ENCODE data around the gene SETD2.

The SETD2 gene

GRCh38 chr3:47016086-47016933 is 147.6 kb downstream of the SETD2 start:
- no peak overlapping the region for H3K4me3 ChIP-seq (ENCODE audit: low read depth, low read length)
- no peak for DNase-seq (ENCODE audit: low read depth)

- H3K4me3 ChIP-seq (ENCODE audit: low read depth, low read length) = no peak overlapping the region
- DNase-seq (ENCODE audit: low read depth) = no peak
Measured at GRCh38 chr3:47015151-47015550, 148.8 kb downstream of the SETD2 start.

GRCh38 chr3:47014036-47014435 is 149.9 kb downstream of the SETD2 start:
- DNase-seq (ENCODE audit: low read depth) = no peak
- H3K4me3 ChIP-seq (ENCODE audit: low read depth, low read length) = no peak overlapping the region

GRCh38 chr3:47013231-47013630 is 150.7 kb downstream of the SETD2 start:
- DNase-seq (ENCODE audit: low read depth) = no peak
- H3K4me3 ChIP-seq (ENCODE audit: low read depth, low read length) = no peak overlapping the region

GRCh38 chr3:47012342-47013230 is 151.3 kb downstream of the SETD2 start:
- no peak for DNase-seq (ENCODE audit: low read depth)
- H3K4me3 ChIP-seq (ENCODE audit: low read depth, low read length) = no peak overlapping the region

- no peak for DNase-seq (ENCODE audit: low read depth)
- no peak overlapping the region for H3K4me3 ChIP-seq (ENCODE audit: low read depth, low read length)
Measured at GRCh38 chr3:47011371-47011770, 152.5 kb downstream of the SETD2 start.

- DNase-seq (ENCODE audit: low read depth) = no peak
- no peak overlapping the region for H3K4me3 ChIP-seq (ENCODE audit: low read depth, low read length)
Measured at GRCh38 chr3:47010910-47011309, 153.0 kb downstream of the SETD2 start.

- H3K4me3 ChIP-seq (ENCODE audit: low read depth, low read length) = peak overlapping the region; percentile 54
- no peak for DNase-seq (ENCODE audit: low read depth)
Measured at GRCh38 chr3:47010111-47010712, 153.7 kb downstream of the SETD2 start.

- DNase-seq (ENCODE audit: low read depth) = peak; percentile 85
- H3K4me3 ChIP-seq (ENCODE audit: low read depth, low read length) = peak overlapping the region; percentile 54
Measured at GRCh38 chr3:47009225-47010110, 154.4 kb downstream of the SETD2 start.

GRCh38 chr3:47008851-47009224 is 155.1 kb downstream of the SETD2 start:
- no peak for DNase-seq (ENCODE audit: low read depth)
- peak overlapping the region; percentile 54 for H3K4me3 ChIP-seq (ENCODE audit: low read depth, low read length)

GRCh38 chr3:47008234-47008796 is 155.6 kb downstream of the SETD2 start:
- no peak overlapping the region for H3K4me3 ChIP-seq (ENCODE audit: low read depth, low read length)

GRCh38 chr3:47007482-47008233 is 156.3 kb downstream of the SETD2 start:
- no peak for DNase-seq (ENCODE audit: low read depth)
- no peak overlapping the region for H3K4me3 ChIP-seq (ENCODE audit: low read depth, low read length)

More at GRCh38 chr3:47008234-47008796, 155.6 kb downstream of the SETD2 start:
- DNase-seq (ENCODE audit: low read depth) = no peak

- no peak overlapping the region for H3K4me3 ChIP-seq (ENCODE audit: low read depth, low read length)
- no peak for DNase-seq (ENCODE audit: low read depth)
Measured at GRCh38 chr3:47007001-47007400, 156.9 kb downstream of the SETD2 start.

- DNase-seq (ENCODE audit: low read depth) = no peak
- no peak overlapping the region for H3K4me3 ChIP-seq (ENCODE audit: low read depth, low read length)
Measured at GRCh38 chr3:47006145-47006651, 157.7 kb downstream of the SETD2 start.

GRCh38 chr3:47005212-47006144 is 158.4 kb downstream of the SETD2 start:
- no peak overlapping the region for H3K4me3 ChIP-seq (ENCODE audit: low read depth, low read length)
- no peak for DNase-seq (ENCODE audit: low read depth)

GRCh38 chr3:47004369-47005211 is 159.3 kb downstream of the SETD2 start:
- no peak overlapping the region for H3K4me3 ChIP-seq (ENCODE audit: low read depth, low read length)
- no peak for DNase-seq (ENCODE audit: low read depth)
